ENCODE results near the gene AKIRIN2. TPM values are rescaled to one million over a fixed set of nuclear protein-coding genes. Genes with fewer than 3 reads are reported as not detected.

The AKIRIN2 gene
- total RNA-seq, 4 donors from 2014 or later = 18.8 to 29.5 (median 24.2) TPM

DNA sequence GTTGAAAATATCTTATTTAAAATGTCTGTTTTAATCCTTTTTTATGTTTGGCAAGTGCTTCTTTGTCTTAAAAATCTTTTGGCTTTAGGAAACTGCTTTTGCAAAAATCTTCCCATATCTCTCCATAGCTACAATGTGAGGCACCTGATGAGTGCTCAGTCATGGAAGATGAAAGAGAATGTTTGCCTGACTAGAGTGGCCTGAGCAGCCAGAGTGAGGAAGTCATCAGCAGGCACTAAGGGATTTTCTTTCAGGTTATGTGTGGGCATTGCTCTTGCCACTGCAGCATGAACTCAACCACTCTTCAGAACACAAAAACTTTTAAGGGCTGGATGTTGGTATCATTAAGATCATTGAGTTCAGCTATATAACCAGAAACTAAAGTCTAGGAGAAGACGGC is 47.9 kb downstream of the AKIRIN2 start:
- Histone ChIP-seq H3K27ac (no peak overlapping the region), H3K4me3 (no peak overlapping the region), H3K4me1 (peaks cover 0 to 8% (median 0%) of the 10 kb centered on the region in 4 donors), H3K36me3 (peaks cover 0 to 62% (median 0%) of the 10 kb centered on the region in 3 donors), H3K27me3 (no peaks in the 10 kb centered on the region), H3K9me3 (no peaks in the 10 kb centered on the region)
- DNase-seq (ENCODE audit: low spot score in 2 of 2) = no peak
- TF ChIP-seq EP300 (IDR thresholded peaks at IDR 0.05) (no peak), POLR2A (IDR thresholded peaks at IDR 0.05) (no peak)
- TF ChIP-seq, protein P1, sequence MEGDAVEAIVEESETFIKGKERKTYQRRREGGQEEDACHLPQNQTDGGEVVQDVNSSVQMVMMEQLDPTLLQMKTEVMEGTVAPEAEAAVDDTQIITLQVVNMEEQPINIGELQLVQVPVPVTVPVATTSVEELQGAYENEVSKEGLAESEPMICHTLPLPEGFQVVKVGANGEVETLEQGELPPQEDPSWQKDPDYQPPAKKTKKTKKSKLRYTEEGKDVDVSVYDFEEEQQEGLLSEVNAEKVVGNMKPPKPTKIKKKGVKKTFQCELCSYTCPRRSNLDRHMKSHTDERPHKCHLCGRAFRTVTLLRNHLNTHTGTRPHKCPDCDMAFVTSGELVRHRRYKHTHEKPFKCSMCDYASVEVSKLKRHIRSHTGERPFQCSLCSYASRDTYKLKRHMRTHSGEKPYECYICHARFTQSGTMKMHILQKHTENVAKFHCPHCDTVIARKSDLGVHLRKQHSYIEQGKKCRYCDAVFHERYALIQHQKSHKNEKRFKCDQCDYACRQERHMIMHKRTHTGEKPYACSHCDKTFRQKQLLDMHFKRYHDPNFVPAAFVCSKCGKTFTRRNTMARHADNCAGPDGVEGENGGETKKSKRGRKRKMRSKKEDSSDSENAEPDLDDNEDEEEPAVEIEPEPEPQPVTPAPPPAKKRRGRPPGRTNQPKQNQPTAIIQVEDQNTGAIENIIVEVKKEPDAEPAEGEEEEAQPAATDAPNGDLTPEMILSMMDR (IDR thresholded peaks at IDR 0.05) = no peak
- 93 to 100% methylated on average over 1 of the region's 1 CpG for WGBS, 2 donors

GRCh38 chr6:87653074-87653962 is 48.7 kb downstream of the AKIRIN2 start:
- Histone ChIP-seq H3K27me3 (no peaks in the 10 kb centered on the region), H3K4me3 (no peak overlapping the region), H3K4me1 (peaks cover 0 to 8% (median 0%) of the 10 kb centered on the region in 4 donors), H3K36me3 (peaks cover 0 to 56% (median 0%) of the 10 kb centered on the region in 3 donors), H3K9me3 (no peaks in the 10 kb centered on the region), H3K27ac (no peak overlapping the region)
- no peak for DNase-seq (ENCODE audit: low spot score in 2 of 2)
- no peak for TF ChIP-seq POLR2A (IDR thresholded peaks at IDR 0.05)
- no peak for TF ChIP-seq EP300 (IDR thresholded peaks at IDR 0.05)
- TF ChIP-seq, protein P1 (IDR thresholded peaks at IDR 0.05) = no peak
- 69 to 72% methylated on average over 3 of the region's 3 CpGs for WGBS, 2 donors

- no peak overlapping the region for H3K27ac ChIP-seq
- no peaks in the 10 kb centered on the region for H3K27me3 ChIP-seq
These were observed 57.0 kb downstream of the AKIRIN2 start for GRCh38 chr6:87645080-87645479.

GRCh38 chr6:87641065-87641692 is 60.9 kb downstream of the AKIRIN2 start:
- Histone ChIP-seq H3K36me3 (peaks cover 0 to 55% (median 0%) of the 10 kb centered on the region in 3 donors), H3K27ac (no peak overlapping the region), H3K4me1 (no peaks in the 10 kb centered on the region), H3K4me3 (no peak overlapping the region), H3K9me3 (no peaks in the 10 kb centered on the region), H3K27me3 (no peaks in the 10 kb centered on the region)
- DNase-seq (ENCODE audit: low spot score in 2 of 2) = no peak
- 80 to 93% methylated on average over 1 of the region's 1 CpG for WGBS, 2 donors
- no peak for TF ChIP-seq POLR2A (IDR thresholded peaks at IDR 0.05)
- TF ChIP-seq, protein P1 (IDR thresholded peaks at IDR 0.05) = no peak
- TF ChIP-seq EP300 (IDR thresholded peaks at IDR 0.05) = no peak

More at GRCh38 chr6:87645080-87645479, 57.0 kb downstream of the AKIRIN2 start:
- WGBS, 2 donors = 45 to 66% methylated on average over 1 of the region's 1 CpG
- no peak for TF ChIP-seq POLR2A (IDR thresholded peaks at IDR 0.05)
- TF ChIP-seq, protein P1 (IDR thresholded peaks at IDR 0.05) = no peak
- no peak for TF ChIP-seq EP300 (IDR thresholded peaks at IDR 0.05)
- DNase-seq (ENCODE audit: low spot score in 2 of 2) = no peak
- Histone ChIP-seq H3K36me3 (peaks cover 0 to 38% (median 0%) of the 10 kb centered on the region in 3 donors), H3K4me1 (no peaks in the 10 kb centered on the region), H3K9me3 (no peaks in the 10 kb centered on the region), H3K4me3 (no peak overlapping the region)

- no peaks in the 10 kb centered on the region for H3K9me3 ChIP-seq
- H3K36me3 ChIP-seq = peaks cover 0 to 67% (median 0%) of the 10 kb centered on the region in 3 donors
- no peak overlapping the region for H3K27ac ChIP-seq
- no peaks in the 10 kb centered on the region for H3K4me1 ChIP-seq
- no peak for TF ChIP-seq POLR2A (IDR thresholded peaks at IDR 0.05)
- TF ChIP-seq, protein P1 (IDR thresholded peaks at IDR 0.05) = no peak
- TF ChIP-seq EP300 (IDR thresholded peaks at IDR 0.05) = no peak
- H3K27me3 ChIP-seq = no peaks in the 10 kb centered on the region
- WGBS, 2 donors = 95 to 97% methylated on average over 4 of the region's 4 CpGs
- DNase-seq (ENCODE audit: low spot score in 2 of 2) = no peak
- H3K4me3 ChIP-seq = no peak overlapping the region
These were observed 62.7 kb downstream of the AKIRIN2 start for GRCh38 chr6:87639373-87639772.
